A673 (cell line): ENCODE data around the gene VPS51. TPM values are rescaled to one million over a fixed set of nuclear protein-coding genes. Genes with fewer than 3 reads are reported as not detected.

Experiments
- Bru-seq: library from RNA; stranded (reverse); fragments of 400-500 nt; gene quantifications from one replicate; lab custom pipeline; 2021; lab: Mats Ljungman, UMichigan
- BruChase-seq, 2 experiments: library from RNA; stranded (reverse); fragments of 400-500 nt; gene quantifications; one replicate each; lab custom pipeline; 2021; lab: Mats Ljungman, UMichigan
- BruUV-seq: library from RNA; stranded (reverse); fragments of 400-500 nt; replicated peaks from 2 replicates; lab custom pipeline; 2021; lab: Mats Ljungman, UMichigan
- CTCF ChIA-PET: fragments of 300-600 bp; sonication (Branson Sonifier 250); formaldehyde crosslinking; loops from one replicate; lab custom pipeline; 2022; ENCODE audit warnings: antibody characterized with exemption; lab: Charles Lee
- POLR2A ChIA-PET: fragments of 300-600 bp; sonication (Branson Sonifier 250); formaldehyde crosslinking; loops from one replicate; lab custom pipeline; 2022; ENCODE audit warnings: antibody characterized with exemption; ENCODE audit not compliant: low non-redundant PET; lab: Charles Lee
- DNase-seq: peaks from one replicate; pipeline ENCODE4 v3.0.0-alpha.2; 2015; ENCODE audit warnings: low spot score
- H3K27ac ChIP-seq: fragments of 200-600 bp; sonication (generic); 2 replicates; pipeline ENCODE4 v1.5.1; 2016; ENCODE audit warnings: mixed run types, low read depth, mild to moderate bottlenecking, mixed read lengths, antibody characterized with exemption, low read length; ENCODE audit not compliant: poor library complexity, severe bottlenecking
- H3K27me3 ChIP-seq: fragments of 200-600 bp; sonication (generic); replicated peaks from 2 replicates; pipeline ENCODE4 v1.6.1; 2017; ENCODE audit warnings: mixed run types, low read depth, mild to moderate bottlenecking, mixed read lengths, antibody characterized with exemption, low read length; ENCODE audit not compliant: insufficient read depth, poor library complexity
- H3K36me3 ChIP-seq: fragments of 200-600 bp; sonication (generic); 2 replicates; pipeline ENCODE4 v1.6.1; 2016; ENCODE audit warnings: mixed run types, mild to moderate bottlenecking, mixed read lengths, antibody characterized with exemption, low read length; ENCODE audit not compliant: insufficient read depth, poor library complexity, severe bottlenecking
- H3K4me1 ChIP-seq: fragments of 200-600 bp; sonication (generic); 2 replicates; pipeline ENCODE4 v1.6.1; 2017; ENCODE audit warnings: mixed run types, mild to moderate bottlenecking, mixed read lengths, antibody characterized with exemption, low read length; ENCODE audit not compliant: insufficient read depth, poor library complexity, severe bottlenecking
- H3K4me3 ChIP-seq: fragments of 200-600 bp; sonication (generic); 2 replicates; pipeline ENCODE4 v1.5.1; 2016; ENCODE audit warnings: low read depth, mixed run types, mild to moderate bottlenecking, mixed read lengths, low read length; ENCODE audit not compliant: poor library complexity, severe bottlenecking
- H3K9me3 ChIP-seq: fragments of 200-600 bp; sonication (generic); 2 replicates; pipeline ENCODE4 v1.6.1; 2016; ENCODE audit warnings: mixed run types, low read depth, mild to moderate bottlenecking, mixed read lengths, antibody characterized with exemption, low read length; ENCODE audit not compliant: poor library complexity, severe bottlenecking
- EZH2 ChIP-seq: fragments of 200-600 bp; sonication (generic); IDR thresholded peaks from 2 replicates; pipeline ENCODE4 v1.6.1; 2017; ENCODE audit warnings: borderline replicate concordance, low read depth, mild to moderate bottlenecking, mixed read lengths, antibody characterized with exemption, low read length; ENCODE audit not compliant: poor library complexity, severe bottlenecking
- intact Hi-C: fragments of 100-400 bp; cut with micrococcal nuclease; formaldehyde crosslinking; loops from one replicate; pipeline ENCODE4 v1.10.0; 2022; ENCODE audit not compliant: unreplicated experiment
- long read RNA-seq: library from polyadenylated mRNA; stranded (forward); transcript quantifications from one replicate; pipeline ENCODE4 v2.0.0, GENCODE V29; 2022
- total RNA-seq: library from RNA; stranded (reverse); gene quantifications from 2 replicates; pipeline ENCODE4 v1.2.3, GENCODE V29; 2021
- TF ChIP-seq, protein P1 (sequence below): fragments of 300-800, 200-600 bp; sonication (generic); conservative IDR thresholded peaks from 2 replicates; pipeline ENCODE4 v1.5.1; 2017; ENCODE audit warnings: low read depth, mild to moderate bottlenecking, antibody characterized with exemption, low read length, moderate library complexity, mixed read lengths

The VPS51 gene
- total RNA-seq (125 and 140 TPM in 2 replicates), Bru-seq, nascent RNA (percentile 77 among the genes with signal in this experiment), BruChase-seq, experiment 1, labeled RNA remaining after a 2-hour chase (percentile 82 among the genes with signal in this experiment), BruChase-seq, experiment 2, labeled RNA remaining after a 6-hour chase (percentile 88 among the genes with signal in this experiment)
- long read RNA-seq, transcript VPS51-201 (10 exons, 2,714 nt) = major isoform, 191 of 248 reads
- long read RNA-seq, partial matches to known transcripts = 32 of 248 reads
- long read RNA-seq, other reads (novel, unspliced or antisense) = 25 of 248 reads

DNA sequence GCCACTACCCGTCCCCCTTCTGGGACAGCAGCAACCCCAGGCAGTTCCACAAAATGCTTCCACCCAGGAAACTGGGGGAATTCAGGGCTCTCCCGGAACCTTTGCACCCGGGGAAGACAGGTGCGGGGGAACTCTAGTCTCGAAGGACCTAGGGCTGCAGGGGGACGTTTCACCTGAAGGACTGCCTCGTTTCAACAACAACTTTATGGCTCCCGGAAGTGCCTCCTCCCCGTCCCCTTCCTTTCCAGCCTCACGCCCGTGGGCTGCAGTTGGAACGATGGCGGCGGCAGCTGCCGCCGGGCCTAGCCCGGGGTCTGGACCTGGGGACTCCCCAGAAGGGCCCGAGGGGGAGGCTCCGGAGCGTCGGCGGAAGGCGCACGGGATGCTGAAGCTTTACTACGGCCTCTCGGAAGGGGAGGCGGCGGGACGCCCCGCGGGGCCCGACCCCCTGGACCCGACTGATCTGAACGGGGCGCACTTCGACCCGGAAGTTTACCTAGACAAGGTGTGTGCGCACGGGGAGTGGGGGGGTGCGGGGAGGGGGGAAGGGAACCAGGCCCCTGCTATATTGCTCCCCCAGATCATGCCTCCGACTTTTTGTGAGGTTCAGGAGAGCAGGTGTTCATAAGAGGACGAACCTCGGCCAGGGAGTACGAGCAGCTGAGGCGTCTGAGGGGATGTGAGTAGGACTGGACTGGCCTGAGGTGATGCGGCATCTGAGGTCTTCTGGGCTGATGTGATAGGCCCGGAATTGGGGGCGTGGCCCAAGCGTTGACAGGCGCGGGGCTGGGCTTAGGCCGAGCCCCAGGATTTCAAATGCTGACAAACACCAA lies at the start of gene VPS51:
Gene VPS51, plus strand, starts transcription at position 241 of the 833 bp plus-strand sequence. Its CDS starts 37 bp downstream, at position 278.
- ChIA-PET POLR2A (no interaction called here), CTCF (no interaction called here)
- peaks cover 3% of the 10 kb centered on the region for H3K36me3 ChIP-seq
- DNase-seq = peak; percentile 96
- H3K9me3 ChIP-seq = no peaks in the 10 kb centered on the region
- H3K4me3 ChIP-seq = peak within 1 kb of the TSS; percentile 89
- no TSS peak for BruUV-seq
- intact Hi-C loops = no loop called here
- peak within 1 kb of the TSS; percentile 82 for H3K27ac ChIP-seq
- TF ChIP-seq EZH2 = no peak
- TF ChIP-seq, protein P1, sequence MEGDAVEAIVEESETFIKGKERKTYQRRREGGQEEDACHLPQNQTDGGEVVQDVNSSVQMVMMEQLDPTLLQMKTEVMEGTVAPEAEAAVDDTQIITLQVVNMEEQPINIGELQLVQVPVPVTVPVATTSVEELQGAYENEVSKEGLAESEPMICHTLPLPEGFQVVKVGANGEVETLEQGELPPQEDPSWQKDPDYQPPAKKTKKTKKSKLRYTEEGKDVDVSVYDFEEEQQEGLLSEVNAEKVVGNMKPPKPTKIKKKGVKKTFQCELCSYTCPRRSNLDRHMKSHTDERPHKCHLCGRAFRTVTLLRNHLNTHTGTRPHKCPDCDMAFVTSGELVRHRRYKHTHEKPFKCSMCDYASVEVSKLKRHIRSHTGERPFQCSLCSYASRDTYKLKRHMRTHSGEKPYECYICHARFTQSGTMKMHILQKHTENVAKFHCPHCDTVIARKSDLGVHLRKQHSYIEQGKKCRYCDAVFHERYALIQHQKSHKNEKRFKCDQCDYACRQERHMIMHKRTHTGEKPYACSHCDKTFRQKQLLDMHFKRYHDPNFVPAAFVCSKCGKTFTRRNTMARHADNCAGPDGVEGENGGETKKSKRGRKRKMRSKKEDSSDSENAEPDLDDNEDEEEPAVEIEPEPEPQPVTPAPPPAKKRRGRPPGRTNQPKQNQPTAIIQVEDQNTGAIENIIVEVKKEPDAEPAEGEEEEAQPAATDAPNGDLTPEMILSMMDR = no peak
- peaks cover 5% of the 10 kb centered on the region for H3K4me1 ChIP-seq
- no peaks in the 10 kb centered on the region for H3K27me3 ChIP-seq

- H3K4me1 ChIP-seq = no peaks in the 10 kb centered on the region
- no peaks in the 10 kb centered on the region for H3K27me3 ChIP-seq
- H3K9me3 ChIP-seq = no peaks in the 10 kb centered on the region
- TF ChIP-seq, protein P1 = no peak
- no peak for TF ChIP-seq EZH2
- H3K36me3 ChIP-seq = peaks cover 23% of the 10 kb centered on the region
- intact Hi-C loops = no loop called here
- ChIA-PET POLR2A (no interaction called here), CTCF (no interaction called here)
- no peak overlapping the region for H3K4me3 ChIP-seq
- no peak for DNase-seq
- no peak overlapping the region for H3K27ac ChIP-seq
- no TSS peak for BruUV-seq
These were observed 48.2 kb upstream of the VPS51 start for GRCh38 chr11:65047581-65048422.

GRCh38 chr11:65051398-65051858 lies 44.6 kb upstream of the VPS51 start:
- Histone ChIP-seq H3K27ac (no peak overlapping the region), H3K27me3 (no peaks in the 10 kb centered on the region), H3K4me3 (no peak overlapping the region), H3K36me3 (no peaks in the 10 kb centered on the region), H3K9me3 (no peaks in the 10 kb centered on the region), H3K4me1 (no peaks in the 10 kb centered on the region)
- ChIA-PET CTCF (no interaction called here), POLR2A (no interaction called here)
- BruUV-seq = no TSS peak
- intact Hi-C loops = no loop called here
- no peak for DNase-seq
- TF ChIP-seq, protein P1 = no peak
- TF ChIP-seq EZH2 = no peak
